CD4-positive, alpha-beta T cell (primary cell): ENCODE measurements around the gene STAT5B. TPM values are rescaled to one million over a fixed set of nuclear protein-coding genes. Genes with fewer than 3 reads are reported as not detected.

Experiments
- ATAC-seq: fragments of 200-7000 bp; cut with Tn5 transposase; one replicate; pipeline ENCODE4 v1.10.0; 2022; ENCODE audit warnings: mild to moderate bottlenecking; ENCODE audit not compliant: poor library complexity
- CTCF ChIA-PET: fragments of 350-600 bp; sonication (Branson Sonifier 250); formaldehyde crosslinking; loops from one replicate; lab custom pipeline; 2021; ENCODE audit warnings: antibody characterized with exemption, inconsistent platforms; lab: Charles Lee
- POLR2A ChIA-PET: fragments of 350-600 bp; sonication (Branson Sonifier 250); formaldehyde crosslinking; loops from one replicate; lab custom pipeline; 2021; ENCODE audit warnings: antibody characterized with exemption, inconsistent platforms; lab: Charles Lee
- DNase-seq, 14 experiments: peaks; one replicate each; pipeline ENCODE4 v3.0.0-alpha.2; 2013 to 2020; ENCODE audit warnings: mixed read lengths in 2 of 14
- H3K27ac ChIP-seq, 2 donors: one replicate each; pipeline versions ENCODE4 v1.5.1 to v1.7.0; 2013; ENCODE audit warnings: low read length in 2 of 2, low read depth in 1 of 2, mild to moderate bottlenecking in 1 of 2
- H3K27me3 ChIP-seq, 2 experiments: 1 replicate in 1 of 2; 2 replicates in 1 of 2; pipeline versions ENCODE4 v1.6.1 to v1.7.0; 2013; ENCODE audit warnings: low read length in 2 of 2, control low read depth in 1 of 2, mild to moderate bottlenecking in 1 of 2, moderate library complexity in 1 of 2; ENCODE audit not compliant: insufficient read depth in 2 of 2, control insufficient read depth in 1 of 2
- H3K36me3 ChIP-seq: one replicate; pipeline ENCODE4 v1.6.1; 2013; ENCODE audit warnings: low read length, control low read depth; ENCODE audit not compliant: insufficient read depth
- H3K4me1 ChIP-seq: one replicate; pipeline ENCODE4 v1.6.1; 2013; ENCODE audit warnings: low read length, control low read depth; ENCODE audit not compliant: insufficient read depth
- H3K4me3 ChIP-seq: one replicate; pipeline ENCODE4 v1.5.1; 2013; ENCODE audit warnings: mild to moderate bottlenecking, low read length, moderate library complexity
- H3K9me3 ChIP-seq, 2 experiments: 1 replicate in 1 of 2; 2 replicates in 1 of 2; pipeline versions ENCODE4 v1.6.1 to v1.7.0; 2013; ENCODE audit warnings: low read length in 2 of 2, mild to moderate bottlenecking in 2 of 2, control low read depth in 1 of 2, moderate library complexity in 1 of 2; ENCODE audit not compliant: control insufficient read depth in 1 of 2, insufficient read depth in 1 of 2
- H3K27ac Mint-ChIP-seq: one replicate; pipeline ENCODE4 v1.8.0; 2020; ENCODE audit warnings: mixed read lengths
- H3K27me3 Mint-ChIP-seq: one replicate; pipeline ENCODE4 v1.8.0; 2021; ENCODE audit warnings: mixed read lengths
- H3K36me3 Mint-ChIP-seq: one replicate; pipeline ENCODE4 v1.8.0; 2021; ENCODE audit warnings: low read depth, mixed read lengths
- H3K4me1 Mint-ChIP-seq: one replicate; pipeline ENCODE4 v1.8.0; 2021; ENCODE audit warnings: low read depth, mixed read lengths
- H3K4me3 Mint-ChIP-seq: one replicate; pipeline ENCODE4 v1.8.0; 2020; ENCODE audit warnings: mild to moderate bottlenecking, mixed read lengths
- H3K9me3 Mint-ChIP-seq: one replicate; pipeline ENCODE4 v1.8.0; 2020; ENCODE audit warnings: mixed read lengths
- CTCF ChIP-seq: fragments of 200-600 bp; IDR thresholded peaks from one replicate; pipeline ENCODE4 v1.8.0; 2022; ENCODE audit warnings: antibody characterized with exemption, mild to moderate bottlenecking
- intact Hi-C, 2 experiments: fragments of 100-400 bp; cut with DNase I in 1 of 2; cut with micrococcal nuclease in 1 of 2; formaldehyde crosslinking; loops; one replicate each; pipeline versions ENCODE4 v1.15.1 to v1.9.0; 2023 to 2025; cut with DNase I, micrococcal nuclease
- total RNA-seq, 174 experiments: library from RNA in 2 of 174; stranded (reverse) in 2 of 174; gene quantifications; one replicate each; pipeline ENCODE4 v1.2.3 and lab custom pipeline; 2021 to 2026

STAT5B gene
- total RNA-seq, 2 experiments from 2014 or later, result 99.4 to 104 TPM

DNA sequence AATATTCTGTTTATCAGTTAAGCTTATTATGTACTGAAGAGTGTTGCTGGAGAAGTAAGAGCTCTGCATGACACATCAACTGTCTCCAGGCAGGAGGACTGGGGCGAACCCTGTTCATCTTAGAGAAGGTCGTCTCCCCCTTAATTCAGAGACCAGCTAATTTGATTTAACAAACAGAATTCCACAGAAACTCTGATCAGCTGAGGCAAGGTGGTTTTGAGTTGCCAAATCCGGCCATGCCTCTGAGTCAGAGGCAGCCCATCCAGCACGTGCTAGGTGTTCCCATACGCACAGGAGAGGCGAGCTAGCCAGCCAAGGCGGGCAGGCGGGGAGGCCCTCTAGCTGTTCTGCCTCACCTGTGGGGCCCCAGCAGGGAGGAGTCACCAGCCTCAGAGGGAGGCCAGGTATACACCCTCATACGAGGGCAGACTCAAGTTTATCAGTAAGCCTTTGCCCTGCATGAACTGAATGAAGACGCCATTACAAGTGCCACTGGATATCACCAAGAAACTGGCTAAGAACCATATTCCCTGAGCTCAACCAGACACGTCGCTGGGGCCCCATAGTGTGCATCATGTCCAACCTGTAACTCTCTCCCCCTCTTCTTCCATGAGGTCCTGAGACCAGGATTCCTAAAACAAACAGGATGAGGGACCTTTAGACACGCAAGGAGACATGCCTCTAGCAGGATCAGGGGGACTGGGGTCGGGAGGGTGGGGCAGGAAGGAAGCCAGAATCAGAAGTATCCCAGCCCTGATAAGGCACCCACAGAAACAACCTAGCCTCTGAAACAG lies 37.8 kb upstream of the STAT5B start:
- Mint-ChIP-seq H3K9me3 (no peaks in the 10 kb centered on the region), H3K27me3 (no peaks in the 10 kb centered on the region), H3K4me1 (peaks cover 85% of the 10 kb centered on the region), H3K4me3 (peak overlapping the region; percentile 77), H3K36me3 (peaks cover 72% of the 10 kb centered on the region), H3K27ac (peak overlapping the region; percentile 82)
- H3K9me3 ChIP-seq, result peaks cover 0 to 3% of the 10 kb centered on the region in 2 experiments
- DNase-seq (peak in 9 of 14 experiments; percentile 26 to 61 (median 43)), ATAC-seq (peak; percentile 25)
- TF ChIP-seq CTCF, result no peak
- CTCF ChIA-PET, result interaction anchor here (1.7 to 15.7 kb wide), 4 partner anchors 10 to 92 kb away, joined by 3 to 187 read pairs (median 44); no protein-coding TSS in a partner anchor
- intact Hi-C loops, result loop anchor here in 1 of 2 experiments (1.0 to 2.0 kb wide), 2 partner anchors 23 to 92 kb away; no protein-coding TSS in a partner anchor
- POLR2A ChIA-PET, result interaction anchor here (0.8 to 9.3 kb wide), 10 partner anchors 8 to 222 kb away, joined by 3 to 75 read pairs (median 6); partner anchors contain the start of genes NAGLU, STAT3, STAT5A and STAT5B
- H3K27ac ChIP-seq, result peak overlapping the region; percentile 52 to 64
- H3K27me3 ChIP-seq, result no peaks in the 10 kb centered on the region
- H3K36me3 ChIP-seq, result peaks cover 63% of the 10 kb centered on the region
- H3K4me3 ChIP-seq, result no peak overlapping the region
- peaks cover 66% of the 10 kb centered on the region for H3K4me1 ChIP-seq

DNA sequence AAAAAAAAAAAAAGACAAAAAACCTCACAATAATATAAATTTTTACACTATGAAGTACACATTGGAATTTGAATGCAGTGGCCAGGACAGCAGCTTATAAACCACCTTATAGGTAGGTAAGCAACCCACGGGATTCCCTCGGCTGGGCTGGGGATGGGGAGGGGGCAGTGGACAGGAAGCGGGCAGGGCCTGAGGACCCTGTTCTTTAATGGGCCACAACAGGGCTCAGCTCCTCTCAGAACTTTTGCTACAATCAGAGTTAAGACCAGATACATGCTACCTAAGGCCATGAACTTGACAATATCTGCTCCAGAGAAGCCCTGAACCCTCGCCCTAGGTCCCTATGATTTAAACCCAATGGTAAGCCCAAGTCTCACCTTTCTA lies 37.2 kb upstream of the STAT5B start:
- DNase-seq, result no peak
- peaks cover 66% of the 10 kb centered on the region for H3K4me1 ChIP-seq
- Mint-ChIP-seq H3K4me3 (peak overlapping the region; percentile 77), H3K4me1 (peaks cover 82% of the 10 kb centered on the region), H3K36me3 (peaks cover 74% of the 10 kb centered on the region), H3K27me3 (no peaks in the 10 kb centered on the region), H3K27ac (peak overlapping the region; percentile 82), H3K9me3 (no peaks in the 10 kb centered on the region)
- peaks cover 63% of the 10 kb centered on the region for H3K36me3 ChIP-seq
- no peak for ATAC-seq
- POLR2A ChIA-PET, result interaction anchor here (0.8 to 9.3 kb wide), 12 partner anchors 9 to 109 kb away, joined by 3 to 75 read pairs (median 6); partner anchors contain the start of genes CAVIN1, STAT3, STAT5A and STAT5B
- intact Hi-C loops, result no loop called here
- CTCF ChIA-PET, result interaction anchor here (1.7 to 15.7 kb wide), 4 partner anchors 10 to 92 kb away, joined by 3 to 187 read pairs (median 44); no protein-coding TSS in a partner anchor
- peaks cover 0 to 3% of the 10 kb centered on the region in 2 experiments for H3K9me3 ChIP-seq
- TF ChIP-seq CTCF, result no peak
- H3K27me3 ChIP-seq, result no peaks in the 10 kb centered on the region
- peak overlapping the region; percentile 52 to 64 for H3K27ac ChIP-seq
- no peak overlapping the region for H3K4me3 ChIP-seq

DNA sequence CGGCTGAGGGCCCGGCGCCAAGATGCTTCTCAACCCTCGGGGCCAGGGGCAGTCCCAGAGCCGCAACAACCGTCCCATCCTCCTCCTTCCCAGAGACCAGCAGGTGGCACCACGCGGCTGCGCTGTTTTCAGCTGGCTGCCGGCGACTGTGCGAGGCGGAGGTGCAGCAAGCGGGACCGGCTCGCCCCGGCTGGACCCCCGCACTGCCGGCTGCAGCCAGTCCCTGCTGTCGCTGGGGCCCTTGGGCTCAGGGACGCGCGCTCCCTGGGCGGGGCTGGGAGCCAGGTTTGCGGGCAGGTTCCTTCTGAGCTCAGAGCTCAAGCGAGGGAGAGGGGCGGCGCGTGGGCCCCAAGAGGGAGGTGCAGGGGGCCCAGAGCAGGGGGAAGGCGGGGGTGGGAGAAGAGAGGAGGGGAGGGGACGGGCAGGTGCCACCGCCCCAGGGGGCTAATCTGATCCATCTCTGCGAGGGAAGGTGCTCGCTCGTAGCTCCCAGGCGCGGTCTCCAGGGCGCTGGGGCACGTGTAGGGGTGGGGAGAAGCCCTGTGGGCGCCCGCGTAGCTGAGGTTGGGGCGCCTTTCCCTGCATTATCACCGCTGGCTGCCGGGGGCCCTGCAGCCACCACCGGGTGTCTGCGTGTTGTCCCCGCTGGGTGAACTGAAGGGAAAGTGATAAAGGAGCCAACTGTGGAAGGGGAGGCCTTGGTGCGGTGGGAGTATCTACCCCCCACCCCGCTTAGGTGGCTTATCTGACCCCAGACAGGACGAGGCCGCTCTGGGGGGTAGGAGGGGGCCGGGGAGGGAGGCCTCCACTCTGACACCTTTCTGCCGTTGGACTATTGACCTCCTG lies 36.3 kb upstream of the STAT5B start:
- Mint-ChIP-seq H3K9me3 (no peaks in the 10 kb centered on the region), H3K27ac (peak overlapping the region; percentile 82), H3K4me1 (peaks cover 82% of the 10 kb centered on the region), H3K27me3 (no peaks in the 10 kb centered on the region), H3K4me3 (peak overlapping the region; percentile 80), H3K36me3 (peaks cover 76% of the 10 kb centered on the region)
- peak overlapping the region; percentile 40 for H3K4me3 ChIP-seq
- intact Hi-C loops, result no loop called here
- ATAC-seq (peak; percentile 61), DNase-seq (peak; percentile 62 to 91 (median 73))
- H3K27me3 ChIP-seq, result no peaks in the 10 kb centered on the region
- peak; percentile 59 for TF ChIP-seq CTCF
- peaks cover 0 to 3% of the 10 kb centered on the region in 2 experiments for H3K9me3 ChIP-seq
- peaks cover 63% of the 10 kb centered on the region for H3K36me3 ChIP-seq
- peaks cover 66% of the 10 kb centered on the region for H3K4me1 ChIP-seq
- H3K27ac ChIP-seq, result peak overlapping the region; percentile 41 to 64
- ChIA-PET CTCF (interaction anchor here (0.6 to 15.7 kb wide), 21 partner anchors 11 to 215 kb away, joined by 3 to 187 read pairs (median 4); partner anchors contain the start of genes CAVIN1, GHDC, KCNH4 and STAT3), POLR2A (interaction anchor here (0.6 to 9.3 kb wide), 20 partner anchors 8 to 262 kb away, joined by 3 to 75 read pairs (median 4); partner anchors contain the start of genes CAVIN1, STAT3 and STAT5A)
